Chondrocyte (in vitro differentiated cells): Measurements from ENCODE around the gene CCDC57. TPM values are rescaled to one million over a fixed set of nuclear protein-coding genes. Genes with fewer than 3 reads are reported as not detected.
"Not testable (repeated sequence)": the region's sequence is repeated elsewhere in the genome, so short reads cannot be mapped to it uniquely, and the experiment has no call there.

Experiments
- DNase-seq: peaks from one replicate; pipeline ENCODE4 v3.0.0; 2021; ENCODE audit warnings: mixed read lengths, low spot score
- H3K27ac Mint-ChIP-seq: one replicate; pipeline ENCODE4 v1.8.0; 2021; ENCODE audit warnings: mild to moderate bottlenecking, moderate library complexity, mixed read lengths; ENCODE audit not compliant: unreplicated experiment
- H3K27me3 Mint-ChIP-seq: 2 replicates; pipeline ENCODE4 v1.8.0; 2021; ENCODE audit warnings: low read depth, mixed read lengths
- H3K36me3 Mint-ChIP-seq: 2 replicates; pipeline ENCODE4 v1.8.0; 2021; ENCODE audit warnings: low read depth, mixed read lengths
- H3K4me1 Mint-ChIP-seq: 2 replicates; pipeline ENCODE4 v1.8.0; 2021; ENCODE audit warnings: low read depth, mild to moderate bottlenecking, mixed read lengths
- H3K4me3 Mint-ChIP-seq: one replicate; pipeline ENCODE4 v1.8.0; 2021; ENCODE audit warnings: mild to moderate bottlenecking, moderate library complexity, mixed read lengths; ENCODE audit not compliant: unreplicated experiment
- H3K9me3 Mint-ChIP-seq: 2 replicates; pipeline ENCODE4 v1.8.0; 2021; ENCODE audit warnings: low read depth, mixed read lengths
- CTCF ChIP-seq: fragments of 200-600 bp; sonication (generic); IDR thresholded peaks from 2 replicates; pipeline ENCODE4 v1.5.0; 2021; ENCODE audit warnings: antibody characterized with exemption, mild to moderate bottlenecking, moderate library complexity
- total RNA-seq: library from RNA; stranded (reverse); gene quantifications from 3 replicates; pipeline ENCODE4 v1.2.1, GENCODE V29; 2021

CCDC57 gene
- total RNA-seq, 1 donor from 2014 or later, result 23.5 TPM

- no peak for DNase-seq
- TF ChIP-seq CTCF, result no peak
- no peaks in the 10 kb centered on the region for H3K27me3 Mint-ChIP-seq
- no peaks in the 10 kb centered on the region for H3K4me1 Mint-ChIP-seq
- no peaks in the 10 kb centered on the region for H3K9me3 Mint-ChIP-seq
- no peak overlapping the region for H3K27ac Mint-ChIP-seq
- H3K4me3 Mint-ChIP-seq, result no peak overlapping the region
- H3K36me3 Mint-ChIP-seq, result peaks cover 17% of the 10 kb centered on the region
Measured at GRCh38 chr17:82177761-82178498, 34.7 kb downstream of the CCDC57 start.

- TF ChIP-seq CTCF, result no peak
- Mint-ChIP-seq H3K9me3 (no peaks in the 10 kb centered on the region), H3K27me3 (no peaks in the 10 kb centered on the region), H3K27ac (no peak overlapping the region), H3K36me3 (peaks cover 20% of the 10 kb centered on the region), H3K4me3 (no peak overlapping the region), H3K4me1 (no peaks in the 10 kb centered on the region)
- DNase-seq, result no peak
Measured at GRCh38 chr17:82177276-82177675, 35.4 kb downstream of the CCDC57 start.

DNA sequence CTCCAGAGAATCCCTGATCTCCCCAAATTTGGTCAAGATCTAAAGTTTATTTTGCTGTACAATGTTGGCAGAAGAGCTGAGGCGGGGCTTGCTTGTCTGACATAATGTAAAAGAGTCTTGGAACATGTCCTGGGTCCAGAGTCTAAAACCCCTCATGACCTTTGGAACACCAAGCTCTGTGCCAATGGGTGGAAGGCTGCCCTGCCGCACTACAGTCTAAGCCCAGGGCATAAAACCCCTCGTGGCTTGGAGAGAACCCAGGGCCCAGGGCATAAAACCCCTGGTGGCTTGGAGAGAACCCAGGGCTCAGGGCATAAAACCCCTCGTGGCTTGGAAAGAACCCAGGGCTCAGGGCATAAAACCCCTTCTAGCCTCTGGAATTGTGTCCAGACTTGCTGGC lies 36.7 kb downstream of the CCDC57 start:
- H3K4me3 Mint-ChIP-seq, result no peak overlapping the region
- H3K27me3 Mint-ChIP-seq, result no peaks in the 10 kb centered on the region

GRCh38 chr17:82175201-82175600 lies 37.4 kb downstream of the CCDC57 start:
- DNase-seq, result peak; percentile 56
- H3K27ac Mint-ChIP-seq, result no peak overlapping the region
- no peak overlapping the region for H3K4me3 Mint-ChIP-seq
- TF ChIP-seq CTCF, result no peak
- no peaks in the 10 kb centered on the region for H3K9me3 Mint-ChIP-seq
- no peaks in the 10 kb centered on the region for H3K4me1 Mint-ChIP-seq
- H3K27me3 Mint-ChIP-seq, result no peaks in the 10 kb centered on the region
- H3K36me3 Mint-ChIP-seq, result peaks cover 23% of the 10 kb centered on the region

More for the DNA sequence above, 36.7 kb downstream of the CCDC57 start:
- Mint-ChIP-seq H3K36me3 (peaks cover 21% of the 10 kb centered on the region), H3K4me1 (no peaks in the 10 kb centered on the region), H3K27ac (no peak overlapping the region), H3K9me3 (no peaks in the 10 kb centered on the region)
- no peak for DNase-seq
- no peak for TF ChIP-seq CTCF

- peak; percentile 44 for DNase-seq
- not testable (repeated sequence) for H3K4me3 Mint-ChIP-seq, H3K27me3 Mint-ChIP-seq, H3K9me3 Mint-ChIP-seq, H3K27ac Mint-ChIP-seq, H3K4me1 Mint-ChIP-seq
- H3K36me3 Mint-ChIP-seq, result peaks cover 25% of the 10 kb centered on the region
Measured at GRCh38 chr17:82174042-82174857, 38.4 kb downstream of the CCDC57 start.
